ENCODE measurements around the gene ARID3B. TPM values are rescaled to one million over a fixed set of nuclear protein-coding genes. Genes with fewer than 3 reads are reported as not detected.

The ARID3B gene
- total and polyA plus RNA-seq, 9 donors: 1.2 to 4.9 (median 2.7) TPM

DNA sequence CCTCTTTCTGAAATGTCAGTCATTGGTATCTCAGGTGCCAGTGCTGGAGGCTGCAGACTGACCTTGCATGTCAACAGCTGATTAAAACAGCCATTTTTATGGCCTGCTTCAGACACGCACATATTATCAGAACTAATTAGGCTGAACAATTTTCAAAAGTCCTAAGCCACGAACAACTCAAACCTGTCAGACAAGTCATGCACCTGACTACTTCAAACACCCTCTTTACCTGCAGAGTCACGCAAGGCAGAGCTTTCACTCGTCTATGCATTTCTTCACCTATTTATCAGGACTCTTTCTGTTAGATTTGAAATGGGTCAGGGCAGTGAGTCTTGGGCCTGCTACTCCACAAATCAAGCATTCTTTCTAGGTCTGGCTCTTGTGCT, 101.3 kb downstream of the ARID3B start:
- WGBS, 3 donors: 70 to 72% (median 70%) methylated on average over 4 of the region's 4 CpGs
- DNase-seq: no peak
- H3K27ac ChIP-seq: no peak overlapping the region
- intact Hi-C loops (cut with DNase I): no loop called here
- no peak for TF ChIP-seq EP300 (IDR thresholded peaks at IDR 0.05)
- TF ChIP-seq, protein P1, sequence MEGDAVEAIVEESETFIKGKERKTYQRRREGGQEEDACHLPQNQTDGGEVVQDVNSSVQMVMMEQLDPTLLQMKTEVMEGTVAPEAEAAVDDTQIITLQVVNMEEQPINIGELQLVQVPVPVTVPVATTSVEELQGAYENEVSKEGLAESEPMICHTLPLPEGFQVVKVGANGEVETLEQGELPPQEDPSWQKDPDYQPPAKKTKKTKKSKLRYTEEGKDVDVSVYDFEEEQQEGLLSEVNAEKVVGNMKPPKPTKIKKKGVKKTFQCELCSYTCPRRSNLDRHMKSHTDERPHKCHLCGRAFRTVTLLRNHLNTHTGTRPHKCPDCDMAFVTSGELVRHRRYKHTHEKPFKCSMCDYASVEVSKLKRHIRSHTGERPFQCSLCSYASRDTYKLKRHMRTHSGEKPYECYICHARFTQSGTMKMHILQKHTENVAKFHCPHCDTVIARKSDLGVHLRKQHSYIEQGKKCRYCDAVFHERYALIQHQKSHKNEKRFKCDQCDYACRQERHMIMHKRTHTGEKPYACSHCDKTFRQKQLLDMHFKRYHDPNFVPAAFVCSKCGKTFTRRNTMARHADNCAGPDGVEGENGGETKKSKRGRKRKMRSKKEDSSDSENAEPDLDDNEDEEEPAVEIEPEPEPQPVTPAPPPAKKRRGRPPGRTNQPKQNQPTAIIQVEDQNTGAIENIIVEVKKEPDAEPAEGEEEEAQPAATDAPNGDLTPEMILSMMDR (IDR thresholded peaks at IDR 0.05): no peak
- TF ChIP-seq POLR2A (IDR thresholded peaks at IDR 0.05): no peak
- H3K4me3 ChIP-seq: no peak overlapping the region
- no peaks in the 10 kb centered on the region for H3K9me3 ChIP-seq
- H3K27me3 ChIP-seq: no peaks in the 10 kb centered on the region
- H3K36me3 ChIP-seq: no peaks in the 10 kb centered on the region
- peaks cover 7% of the 10 kb centered on the region for H3K4me1 ChIP-seq (ENCODE audit: insufficient read depth)

GRCh38 chr15:74642734-74643664, 102.0 kb downstream of the ARID3B start:
- DNase-seq: no peak
- intact Hi-C loops (cut with DNase I): no loop called here
- no peak overlapping the region for H3K4me3 ChIP-seq
- H3K9me3 ChIP-seq: no peaks in the 10 kb centered on the region
- TF ChIP-seq POLR2A (IDR thresholded peaks at IDR 0.05): no peak
- TF ChIP-seq EP300 (IDR thresholded peaks at IDR 0.05): no peak
- TF ChIP-seq, protein P1 (IDR thresholded peaks at IDR 0.05): no peak
- H3K4me1 ChIP-seq (ENCODE audit: insufficient read depth): peaks cover 7% of the 10 kb centered on the region
- no peaks in the 10 kb centered on the region for H3K27me3 ChIP-seq
- H3K27ac ChIP-seq: no peak overlapping the region
- 21 to 34% (median 21%) methylated on average over 11 of the region's 11 CpGs for WGBS, 3 donors
- H3K36me3 ChIP-seq: no peaks in the 10 kb centered on the region

DNA sequence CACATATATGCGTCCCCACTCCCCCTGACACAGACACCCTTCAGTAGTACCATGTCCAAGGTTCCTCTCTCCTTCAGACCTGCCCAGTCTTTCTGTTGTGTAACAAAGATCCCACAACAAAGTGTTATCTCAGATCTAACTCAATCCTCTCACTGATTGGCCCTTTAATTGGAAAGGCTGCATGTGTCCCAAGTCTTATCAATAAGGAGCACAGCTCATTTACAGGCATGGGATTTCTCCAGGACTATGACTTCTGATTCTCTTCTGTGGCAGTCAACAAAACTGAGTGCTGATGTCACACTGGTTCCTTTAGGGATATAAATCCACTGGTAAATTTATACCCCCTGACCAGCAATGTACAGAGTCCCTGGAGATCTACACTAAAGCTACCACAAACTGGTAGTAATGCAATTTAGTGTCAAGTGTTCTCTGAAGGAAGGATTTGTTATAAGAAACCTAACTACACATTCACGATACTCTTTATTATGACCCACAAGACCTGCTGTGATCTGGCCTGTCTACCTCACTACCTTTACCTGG, 102.7 kb downstream of the ARID3B start:
- H3K27ac ChIP-seq: no peak overlapping the region
- no peaks in the 10 kb centered on the region for H3K27me3 ChIP-seq
- 78 to 87% (median 79%) methylated on average over 2 of the region's 2 CpGs for WGBS, 3 donors
- DNase-seq: no peak
- H3K9me3 ChIP-seq: no peaks in the 10 kb centered on the region
- intact Hi-C loops (cut with DNase I): no loop called here
- no peaks in the 10 kb centered on the region for H3K36me3 ChIP-seq
- no peak overlapping the region for H3K4me3 ChIP-seq
- no peak for TF ChIP-seq EP300 (IDR thresholded peaks at IDR 0.05)
- no peak for TF ChIP-seq POLR2A (IDR thresholded peaks at IDR 0.05)
- peaks cover 7% of the 10 kb centered on the region for H3K4me1 ChIP-seq (ENCODE audit: insufficient read depth)

DNA sequence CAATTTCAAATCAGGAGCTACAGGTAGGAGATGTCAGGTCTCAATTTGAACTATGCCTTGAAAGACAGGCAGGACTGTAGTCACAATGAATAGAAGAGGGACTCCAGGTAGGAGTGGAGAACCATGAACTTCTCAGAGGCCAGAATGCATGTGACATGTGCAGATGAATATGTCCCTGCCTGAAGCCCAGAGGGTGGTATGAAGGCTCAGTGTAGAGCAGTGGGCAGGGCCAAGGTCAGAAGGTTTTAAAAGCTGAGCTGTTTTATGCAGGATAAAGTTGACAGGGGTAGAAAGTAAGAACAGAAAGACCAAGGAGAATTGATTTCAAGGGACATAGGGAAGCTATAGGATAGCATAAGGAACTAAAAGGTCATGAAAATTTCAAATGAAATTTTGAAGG, 105.5 kb downstream of the ARID3B start:
- H3K27me3 ChIP-seq: no peaks in the 10 kb centered on the region
- no peak overlapping the region for H3K27ac ChIP-seq
- H3K4me1 ChIP-seq (ENCODE audit: insufficient read depth): peaks cover 7% of the 10 kb centered on the region
- H3K4me3 ChIP-seq: no peak overlapping the region
- no peaks in the 10 kb centered on the region for H3K9me3 ChIP-seq
- TF ChIP-seq EP300 (IDR thresholded peaks at IDR 0.05) (no peak), POLR2A (IDR thresholded peaks at IDR 0.05) (no peak)
- TF ChIP-seq, protein P1 (IDR thresholded peaks at IDR 0.05): no peak
- H3K36me3 ChIP-seq: no peaks in the 10 kb centered on the region
- DNase-seq: no peak
- intact Hi-C loops (cut with DNase I): no loop called here

Other genes with a start within 250 kb of the ARID3B start
- gene CYP11A1, start 173.6 kb upstream of the ARID3B start, total RNA-seq: 10 to 100 TPM; 19.9 to 61.3 (median 32.3) TPM
- gene CYP11A1, start 173.6 kb upstream of the ARID3B start, polyA plus RNA-seq: 1,000 to 10,000 TPM in 1 of 2 donors, 10 to 100 TPM in 1; 30.1 to 1,902 TPM
- 10 to 100 TPM in 3 of 7 donors, 1 to 10 TPM in 4; 3.2 to 10.1 (median 8.3) TPM for gene SEMA7A, start 107.3 kb upstream of the ARID3B start, total RNA-seq
- 10 to 100 TPM in 1 of 2 donors, 1 to 10 TPM in 1; 9.0 to 98.6 TPM for gene SEMA7A, start 107.3 kb upstream of the ARID3B start, polyA plus RNA-seq
- 10 to 100 TPM; 26.4 to 43.4 (median 29.2) TPM for gene UBL7, start 80.1 kb upstream of the ARID3B start, total RNA-seq
- 10 to 100 TPM; 34.3 to 44.1 TPM for gene UBL7, start 80.1 kb upstream of the ARID3B start, polyA plus RNA-seq
- 100 to 1,000 TPM in 1 of 7 donors, 10 to 100 TPM in 6; 56.8 to 110 (median 67.2) TPM for gene CLK3, start 74.6 kb downstream of the ARID3B start, total RNA-seq
- gene CLK3, start 74.6 kb downstream of the ARID3B start, polyA plus RNA-seq: 10 to 100 TPM; 53.2 to 73.4 TPM
- gene EDC3, start 154.8 kb downstream of the ARID3B start, total RNA-seq: 10 to 100 TPM; 10.6 to 44.5 (median 36.3) TPM
- gene EDC3, start 154.8 kb downstream of the ARID3B start, polyA plus RNA-seq: 10 to 100 TPM; 15.5 to 34.2 TPM
- gene CYP1A1, start 184.3 kb downstream of the ARID3B start, total RNA-seq: 1 to 10 TPM in 1 of 7 donors, under 1 TPM in 1, not detected in 5; 0.10 to 1.6 TPM
- gene CYP1A1, start 184.3 kb downstream of the ARID3B start, polyA plus RNA-seq: under 1 TPM in 1 of 2 donors, not detected in 1; 0.96 TPM
- gene CYP1A2, start 207.6 kb downstream of the ARID3B start, total RNA-seq: under 1 TPM in 1 of 7 donors, not detected in 6; 0.23 TPM
- not detected for gene CYP1A2, start 207.6 kb downstream of the ARID3B start, polyA plus RNA-seq
- gene CSK, start 240.9 kb downstream of the ARID3B start, total RNA-seq: 10 to 100 TPM; 10.7 to 49.6 (median 42.1) TPM
- 10 to 100 TPM in 1 of 2 donors, 1 to 10 TPM in 1; 9.2 to 21.6 TPM for gene CSK, start 240.9 kb downstream of the ARID3B start, polyA plus RNA-seq